Right kidney (tissue), 9 donors: ENCODE measurements around the gene RTBDN.

ENCODE experiments used
- DNase-seq: peaks from one replicate; pipeline ENCODE4 v3.0.0-alpha.2; 2016
- long read RNA-seq, 8 donors: transcript quantifications; one replicate each; lab custom pipeline, GENCODE V29; 2026

RTBDN gene
- long read RNA-seq, donor 1 = 0 reads
- long read RNA-seq, donor 2 = 0 reads
- long read RNA-seq, donor 3 = 0 reads
- long read RNA-seq, donor 4 = 0 reads
- long read RNA-seq, donor 5 = 0 reads
- long read RNA-seq, donor 6 = 0 reads
- long read RNA-seq, donor 7 = 0 reads
- long read RNA-seq, donor 8 = 0 reads

GRCh38 chr19:12834566-12834943 lies at the start of gene RTBDN:
Gene RTBDN (minus strand): TSS chr19:12834579. CDS start chr19:12829979, 4,600 bp downstream.
- DNase-seq = no peak

- no peak for DNase-seq
These were observed 48.2 kb upstream of the RTBDN start for GRCh38 chr19:12882589-12882988.

- DNase-seq = peak; percentile 85
These were observed 46.9 kb upstream of the RTBDN start, which contains the start of gene DNASE2 for GRCh38 chr19:12881172-12881808. Gene DNASE2 (minus strand): TSS chr19:12881449. CDS start chr19:12881375, 74 bp downstream.

GRCh38 chr19:12880551-12881171 lies 46.3 kb upstream of the RTBDN start:
- DNase-seq = no peak

GRCh38 chr19:12875086-12875485 lies 40.7 kb upstream of the RTBDN start:
- no peak for DNase-seq

GRCh38 chr19:12873891-12874745 lies 39.7 kb upstream of the RTBDN start:
- no peak for DNase-seq

- peak; percentile 36 for DNase-seq
These were observed 38.8 kb upstream of the RTBDN start for GRCh38 chr19:12872941-12873890.

GRCh38 chr19:12872255-12872654 lies 37.9 kb upstream of the RTBDN start:
- no peak for DNase-seq

- DNase-seq = no peak
These were observed 37.3 kb upstream of the RTBDN start for GRCh38 chr19:12871681-12872080.

- DNase-seq = no peak
These were observed 34.2 kb upstream of the RTBDN start for GRCh38 chr19:12868540-12869112.

- DNase-seq = peak; percentile 92
These were observed 33.0 kb upstream of the RTBDN start for GRCh38 chr19:12867120-12868099.

GRCh38 chr19:12866416-12867119 lies 32.2 kb upstream of the RTBDN start:
- no peak for DNase-seq

GRCh38 chr19:12865746-12866415 lies 31.5 kb upstream of the RTBDN start:
- DNase-seq = no peak

- DNase-seq = no peak
These were observed 30.6 kb upstream of the RTBDN start for GRCh38 chr19:12864721-12865715.

GRCh38 chr19:12864143-12864542 lies 29.8 kb upstream of the RTBDN start:
- DNase-seq = no peak

GRCh38 chr19:12859546-12859945 lies 25.2 kb upstream of the RTBDN start:
- DNase-seq = no peak
